CD4-positive, alpha-beta memory T cell (primary cell): Measurements from ENCODE around the gene OR14C36. TPM values are rescaled to one million over a fixed set of nuclear protein-coding genes. Genes with fewer than 3 reads are reported as not detected.
"Not testable (repeated sequence)": the region's sequence is repeated elsewhere in the genome, so short reads cannot be mapped to it uniquely, and the experiment has no call there.

Experiments used
- CTCF ChIA-PET: fragments of 350-600 bp; sonication (Branson Sonifier 250); formaldehyde crosslinking; loops from one replicate; lab custom pipeline; 2021; ENCODE audit warnings: inconsistent platforms; ENCODE audit not compliant: partially characterized antibody; lab: Charles Lee
- POLR2A ChIA-PET: fragments of 350-600 bp; sonication (Branson Sonifier 250); formaldehyde crosslinking; loops from one replicate; lab custom pipeline; 2021; ENCODE audit not compliant: partially characterized antibody; lab: Charles Lee
- DNase-seq, 5 donors: peaks; one replicate each; pipeline versions ENCODE4 v3.0.0 to v3.0.0-alpha.2; 2020 to 2022; ENCODE audit warnings: mixed read lengths in 1 of 5
- H3K27ac ChIP-seq: one replicate; pipeline ENCODE4 v1.7.0; 2013; ENCODE audit warnings: low read depth, low read length
- H3K27me3 ChIP-seq: 2 replicates; pipeline ENCODE4 v1.7.0; 2013; ENCODE audit warnings: mild to moderate bottlenecking, low read length, moderate library complexity; ENCODE audit not compliant: insufficient read depth
- H3K36me3 ChIP-seq: 2 replicates; pipeline ENCODE4 v1.7.0; 2013; ENCODE audit warnings: mild to moderate bottlenecking, low read length, moderate library complexity; ENCODE audit not compliant: insufficient read depth
- H3K4me1 ChIP-seq: 2 replicates; pipeline ENCODE4 v1.7.0; 2013; ENCODE audit warnings: mild to moderate bottlenecking, low read length, moderate library complexity; ENCODE audit not compliant: insufficient read depth
- H3K4me3 ChIP-seq, 2 donors: one replicate each; pipeline ENCODE4 v1.7.0; 2013; ENCODE audit warnings: low read length in 2 of 2, mild to moderate bottlenecking in 1 of 2
- H3K9me3 ChIP-seq, 2 donors: one replicate each; pipeline ENCODE4 v1.7.0; 2013; ENCODE audit warnings: low read length in 2 of 2, control low read depth in 1 of 2; ENCODE audit not compliant: control insufficient read depth in 1 of 2
- H3K27ac Mint-ChIP-seq, 7 donors: one replicate each; pipeline ENCODE4 v1.8.0; 2020 to 2021; ENCODE audit warnings: mixed read lengths in 7 of 7, mild to moderate bottlenecking in 6 of 7, inconsistent platforms in 3 of 7, moderate library complexity in 3 of 7
- H3K27me3 Mint-ChIP-seq, 2 donors: one replicate each; pipeline ENCODE4 v1.8.0; 2020 to 2021; ENCODE audit warnings: mixed read lengths in 2 of 2
- H3K36me3 Mint-ChIP-seq, 2 donors: one replicate each; pipeline ENCODE4 v1.8.0; 2020 to 2021; ENCODE audit warnings: mixed read lengths in 2 of 2, inconsistent platforms in 1 of 2, mild to moderate bottlenecking in 1 of 2
- H3K4me1 Mint-ChIP-seq, 4 donors: one replicate each; pipeline ENCODE4 v1.8.0; 2020 to 2021; ENCODE audit warnings: mixed read lengths in 4 of 4, mild to moderate bottlenecking in 1 of 4
- H3K4me3 Mint-ChIP-seq, 8 donors: one replicate each; pipeline ENCODE4 v1.8.0; 2020 to 2021; ENCODE audit warnings: mixed read lengths in 8 of 8, mild to moderate bottlenecking in 7 of 8, moderate library complexity in 6 of 8, inconsistent platforms in 3 of 8
- H3K9me3 Mint-ChIP-seq, 8 donors: one replicate each; pipeline ENCODE4 v1.8.0; 2020 to 2021; ENCODE audit warnings: mixed read lengths in 8 of 8, mild to moderate bottlenecking in 5 of 8, inconsistent platforms in 3 of 8, moderate library complexity in 1 of 8
- intact Hi-C: fragments of 100-400 bp; cut with micrococcal nuclease; formaldehyde crosslinking; loops from one replicate; pipeline ENCODE4 v1.15.1; 2023
- polyA plus RNA-seq, 2 donors: library from polyadenylated mRNA; unstranded; fragments of 300-500 nt; fragmentation: Illumina TruSeq; gene quantifications; one replicate each; pipeline ENCODE4 v1.2.3, GENCODE V29; 2021
- total RNA-seq, 2 experiments: library from RNA; stranded (reverse); gene quantifications; one replicate each; pipeline ENCODE4 v1.2.3, GENCODE V29; 2021

OR14C36 gene, protein sequence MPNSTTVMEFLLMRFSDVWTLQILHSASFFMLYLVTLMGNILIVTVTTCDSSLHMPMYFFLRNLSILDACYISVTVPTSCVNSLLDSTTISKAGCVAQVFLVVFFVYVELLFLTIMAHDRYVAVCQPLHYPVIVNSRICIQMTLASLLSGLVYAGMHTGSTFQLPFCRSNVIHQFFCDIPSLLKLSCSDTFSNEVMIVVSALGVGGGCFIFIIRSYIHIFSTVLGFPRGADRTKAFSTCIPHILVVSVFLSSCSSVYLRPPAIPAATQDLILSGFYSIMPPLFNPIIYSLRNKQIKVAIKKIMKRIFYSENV
- not detected for total RNA-seq
- polyA plus RNA-seq, result not detected

DNA sequence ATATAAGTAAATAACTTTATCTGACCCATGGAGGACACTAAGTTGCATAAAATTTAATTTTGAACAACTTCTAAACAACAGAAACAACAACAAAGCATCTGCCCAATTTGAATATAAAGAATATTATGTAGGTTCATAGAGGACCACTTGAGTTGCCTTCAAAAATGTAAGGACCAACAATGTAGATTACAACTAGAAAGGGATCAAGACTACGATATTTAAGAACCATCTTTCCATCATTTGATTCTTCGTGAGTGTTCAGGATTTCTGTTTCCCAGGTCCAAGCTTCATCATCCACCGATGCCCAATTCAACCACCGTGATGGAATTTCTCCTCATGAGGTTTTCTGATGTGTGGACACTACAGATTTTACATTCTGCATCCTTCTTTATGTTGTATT, at the start of gene OR14C36:
TSS of gene OR14C36 (plus strand) at position 301 of the 400 bp plus-strand sequence. CDS start at position 301, 0 bp downstream.
- POLR2A ChIA-PET, result no interaction called here
- no peak for DNase-seq
- H3K4me3 ChIP-seq, result no peak within 1 kb of the TSS
- Mint-ChIP-seq H3K4me3 (no peak within 1 kb of the TSS), H3K4me1 (no peaks in the 10 kb centered on the region), H3K9me3 (no peaks in the 10 kb centered on the region), H3K27me3 (peaks cover 4% of the 10 kb centered on the region in 2 donors), H3K36me3 (no peaks in the 10 kb centered on the region), H3K27ac (no peak within 1 kb of the TSS)
- no peak within 1 kb of the TSS for H3K27ac ChIP-seq
- no peaks in the 10 kb centered on the region for H3K9me3 ChIP-seq
- H3K36me3 ChIP-seq, result no peaks in the 10 kb centered on the region
- H3K27me3 ChIP-seq, result no peaks in the 10 kb centered on the region
- CTCF ChIA-PET, result no interaction called here
- no peaks in the 10 kb centered on the region for H3K4me1 ChIP-seq
- intact Hi-C loops, result no loop called here

DNA sequence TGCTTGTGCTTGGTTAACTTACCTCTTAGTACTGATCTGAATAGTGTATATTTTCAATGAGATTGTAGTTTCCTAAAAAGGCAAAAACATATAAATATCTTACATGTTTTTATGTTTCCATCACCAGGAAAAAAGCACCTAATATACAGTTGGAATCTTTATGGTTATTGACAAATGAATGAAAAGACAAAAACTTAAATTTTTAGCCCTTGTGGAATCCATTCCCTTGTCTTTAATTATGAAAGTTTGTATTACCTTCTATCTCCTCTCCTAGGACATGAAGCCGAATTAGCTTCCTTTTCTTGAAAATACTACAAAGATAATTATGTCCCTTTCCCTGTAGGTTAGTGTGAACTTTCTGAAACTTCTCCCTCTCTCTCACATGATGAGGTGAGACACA, 45.3 kb upstream of the OR14C36 start, which contains the start of gene OR2T12:
TSS of gene OR2T12 (minus strand) at position 101 of the 400 bp plus-strand sequence. CDS start 7,846 bp downstream, outside the sequence.
- CTCF ChIA-PET, result no interaction called here
- no peaks in the 10 kb centered on the region for H3K36me3 Mint-ChIP-seq

DNA sequence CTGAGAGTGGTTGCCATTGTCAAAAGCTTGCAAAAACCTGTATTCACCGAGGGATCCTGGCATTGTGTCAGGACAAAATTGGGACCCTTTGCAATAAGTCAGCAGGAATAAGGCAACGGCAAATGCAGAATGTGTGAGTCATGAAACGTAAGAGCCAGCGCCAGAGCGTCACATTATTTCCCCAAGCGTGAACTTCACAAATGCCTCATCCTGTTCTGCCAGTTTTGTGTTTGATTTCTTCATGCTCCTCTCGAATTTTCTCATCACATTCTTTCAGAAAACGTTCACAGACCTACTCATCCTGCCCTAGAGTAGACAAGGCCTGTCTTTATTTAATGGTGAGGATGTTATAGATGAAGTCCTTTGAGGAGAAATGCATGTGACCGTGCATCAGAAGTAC, 42.9 kb upstream of the OR14C36 start:
- POLR2A ChIA-PET, H3K4me1 ChIP-seq, H3K9me3 Mint-ChIP-seq, H3K4me3 Mint-ChIP-seq, intact Hi-C loops, H3K9me3 ChIP-seq, H3K36me3 ChIP-seq, CTCF ChIA-PET, H3K4me3 ChIP-seq, H3K27ac Mint-ChIP-seq, H3K4me1 Mint-ChIP-seq, H3K27ac ChIP-seq, DNase-seq, H3K27me3 Mint-ChIP-seq, H3K27me3 ChIP-seq, H3K36me3 Mint-ChIP-seq: not testable (repeated sequence)

More for the DNA sequence above, 45.3 kb upstream of the OR14C36 start, which contains the start of gene OR2T12:
- no peaks in the 10 kb centered on the region for H3K9me3 ChIP-seq
- Mint-ChIP-seq H3K27me3 (peaks cover 1 to 2% of the 10 kb centered on the region in 2 donors), H3K27ac (no peak within 1 kb of the TSS), H3K4me1 (no peaks in the 10 kb centered on the region), H3K9me3 (peaks cover 0 to 2% (median 0%) of the 10 kb centered on the region in 8 donors), H3K4me3 (no peak within 1 kb of the TSS)
- no peak within 1 kb of the TSS for H3K4me3 ChIP-seq
- H3K4me1 ChIP-seq, result no peaks in the 10 kb centered on the region
- H3K36me3 ChIP-seq, result no peaks in the 10 kb centered on the region
- DNase-seq, result no peak
- no peak within 1 kb of the TSS for H3K27ac ChIP-seq
- POLR2A ChIA-PET, result no interaction called here
- intact Hi-C loops, result no loop called here
- no peaks in the 10 kb centered on the region for H3K27me3 ChIP-seq

DNA sequence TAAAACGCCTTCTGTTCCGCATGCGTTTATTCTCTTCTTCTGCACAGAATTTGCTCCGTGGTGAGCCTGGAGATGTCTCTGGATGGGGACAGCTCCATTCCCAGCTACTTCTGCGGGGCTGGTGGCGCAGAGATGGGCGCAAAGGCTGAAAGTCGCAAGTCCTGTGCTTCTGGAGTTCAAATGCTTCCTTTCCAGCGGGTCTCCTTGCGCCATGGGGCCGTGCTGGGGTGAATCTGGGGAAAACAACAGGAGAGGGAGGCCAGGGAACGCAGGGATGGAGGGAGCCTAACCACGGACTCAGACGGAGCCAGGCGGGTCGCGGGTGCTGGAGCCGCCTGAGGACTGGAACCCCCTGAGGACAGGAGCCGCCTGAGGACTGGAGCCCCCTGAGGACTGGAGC, 42.5 kb upstream of the OR14C36 start:
- Histone ChIP-seq H3K36me3 (no peaks in the 10 kb centered on the region), H3K4me1 (no peaks in the 10 kb centered on the region), H3K4me3 (no peak overlapping the region), H3K9me3 (no peaks in the 10 kb centered on the region), H3K27ac (no peak overlapping the region), H3K27me3 (no peaks in the 10 kb centered on the region)
- Mint-ChIP-seq H3K4me1 (no peaks in the 10 kb centered on the region), H3K4me3 (no peak overlapping the region), H3K27me3 (peaks cover 0 to 2% of the 10 kb centered on the region in 2 donors), H3K27ac (no peak overlapping the region), H3K9me3 (peaks cover 0 to 3% (median 0%) of the 10 kb centered on the region in 8 donors), H3K36me3 (no peaks in the 10 kb centered on the region)
- DNase-seq, result no peak
- ChIA-PET CTCF (no interaction called here), POLR2A (no interaction called here)
- intact Hi-C loops, result no loop called here

DNA sequence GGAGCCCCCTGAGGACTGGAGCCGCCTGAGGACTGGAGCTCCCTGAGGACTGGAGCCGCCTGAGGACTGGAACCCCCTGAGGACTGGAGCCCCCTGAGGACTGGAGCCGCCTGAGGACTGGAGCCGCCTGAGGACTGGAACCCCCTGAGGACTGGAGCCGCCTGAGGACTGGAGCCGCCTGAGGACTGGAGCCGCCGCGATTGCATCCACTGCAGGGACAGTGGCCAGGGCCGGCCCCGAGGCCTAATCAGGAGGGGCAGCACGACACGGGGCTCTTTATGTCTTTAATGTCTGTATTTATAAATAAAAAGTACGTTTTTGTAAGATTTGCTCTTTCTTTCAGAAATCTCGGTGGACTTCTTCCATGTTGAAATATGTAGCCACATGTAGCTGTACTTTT, 41.8 kb upstream of the OR14C36 start:
- H3K27ac Mint-ChIP-seq, H3K4me3 ChIP-seq, H3K4me3 Mint-ChIP-seq, POLR2A ChIA-PET, H3K36me3 Mint-ChIP-seq, CTCF ChIA-PET, H3K27me3 ChIP-seq, H3K36me3 ChIP-seq, H3K9me3 Mint-ChIP-seq, intact Hi-C loops, DNase-seq, H3K27me3 Mint-ChIP-seq, H3K4me1 Mint-ChIP-seq, H3K9me3 ChIP-seq, H3K27ac ChIP-seq, H3K4me1 ChIP-seq: not testable (repeated sequence)

DNA sequence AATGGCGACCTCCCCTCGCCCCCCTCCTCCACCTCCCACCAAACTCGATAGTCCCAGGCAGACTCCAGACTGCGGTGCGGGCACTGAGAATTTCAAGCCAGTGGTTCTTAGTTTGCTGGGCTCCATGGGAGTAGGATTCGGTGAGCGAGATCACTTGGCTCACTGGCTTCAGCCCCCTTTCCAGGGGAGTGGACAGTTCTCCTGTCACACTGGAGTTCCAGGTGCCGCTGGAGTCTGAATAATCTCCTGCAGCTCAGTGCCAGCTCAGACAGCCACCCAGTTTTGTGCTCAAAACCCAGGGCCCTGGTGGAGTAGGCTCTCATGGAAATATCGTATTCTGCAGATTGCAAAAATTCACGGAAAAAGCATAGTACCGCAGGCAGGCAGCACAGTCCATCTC, 31.8 kb upstream of the OR14C36 start:
- Mint-ChIP-seq H3K4me3 (no peak overlapping the region), H3K9me3 (peaks cover 8 to 32% (median 14%) of the 10 kb centered on the region in 8 donors), H3K27me3 (peaks cover 4 to 11% of the 10 kb centered on the region in 2 donors), H3K4me1 (no peaks in the 10 kb centered on the region), H3K36me3 (peaks cover 0 to 3% of the 10 kb centered on the region in 2 donors), H3K27ac (no peak overlapping the region)
- intact Hi-C loops, result no loop called here
- no peaks in the 10 kb centered on the region for H3K27me3 ChIP-seq
- no peaks in the 10 kb centered on the region for H3K4me1 ChIP-seq
- H3K9me3 ChIP-seq, result no peaks in the 10 kb centered on the region
- ChIA-PET POLR2A (no interaction called here), CTCF (no interaction called here)
- DNase-seq, result no peak
- no peak overlapping the region for H3K27ac ChIP-seq
- H3K4me3 ChIP-seq, result no peak overlapping the region
- H3K36me3 ChIP-seq, result no peaks in the 10 kb centered on the region

DNA sequence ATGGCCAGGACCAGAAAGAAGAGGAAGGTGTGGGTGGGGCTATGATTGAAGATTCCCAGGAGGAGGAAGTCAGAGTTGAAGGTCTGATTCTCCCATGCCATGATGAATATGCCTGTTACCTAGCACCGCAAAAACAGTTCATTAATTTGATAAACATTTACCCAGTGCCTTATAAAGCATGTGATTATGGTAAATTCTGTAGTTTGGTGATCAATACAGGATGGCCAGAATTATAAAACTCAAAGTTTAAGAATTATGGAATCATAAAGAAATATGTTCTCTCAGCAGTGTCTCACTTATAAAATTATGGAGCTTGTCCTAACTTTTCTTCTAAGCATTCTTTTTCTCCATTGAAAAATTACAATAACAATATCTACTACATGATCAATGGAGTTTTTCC, 24.1 kb upstream of the OR14C36 start, which contains the start of gene OR2M7:
TSS of gene OR2M7 (minus strand) at position 101 of the 400 bp plus-strand sequence. CDS start at position 101, 0 bp downstream.
- H3K27ac Mint-ChIP-seq, result peak within 1 kb of the TSS in 1 of 7 donors; percentile 41
- H3K9me3 ChIP-seq, result no peaks in the 10 kb centered on the region
- ChIA-PET CTCF (no interaction called here), POLR2A (no interaction called here)
- no peaks in the 10 kb centered on the region for H3K27me3 ChIP-seq
- H3K4me3 Mint-ChIP-seq, result no peak within 1 kb of the TSS
- no peaks in the 10 kb centered on the region for H3K4me1 Mint-ChIP-seq
- peaks cover 1 to 3% of the 10 kb centered on the region in 2 donors for H3K27me3 Mint-ChIP-seq
- no peak for DNase-seq
- H3K4me1 ChIP-seq, result no peaks in the 10 kb centered on the region
- H3K4me3 ChIP-seq, result no peak within 1 kb of the TSS
- H3K9me3 Mint-ChIP-seq, result peaks cover 0 to 4% (median 0%) of the 10 kb centered on the region in 8 donors
- intact Hi-C loops, result no loop called here
- no peaks in the 10 kb centered on the region for H3K36me3 ChIP-seq
- no peak within 1 kb of the TSS for H3K27ac ChIP-seq
- no peaks in the 10 kb centered on the region for H3K36me3 Mint-ChIP-seq
